K562 (cell line): ENCODE measurements around the gene TMEM202. TPM values are rescaled to one million over a fixed set of nuclear protein-coding genes. Genes with fewer than 3 reads are reported as not detected.
A peak's percentile ranks its signal among the peaks of the same experiment; 100 is the strongest.

ENCODE experiments used
- CCNT2 ChIP-seq: IDR thresholded peaks from 2 replicates; pipeline ENCODE4 v1.6.1; 2011; ENCODE audit warnings: borderline replicate concordance, low read depth, mild to moderate bottlenecking, moderate library complexity, mixed read lengths, low read length; ENCODE audit not compliant: insufficient read length; ENCODE audit errors: extremely low read depth
- GATAD2B ChIP-seq: fragments of 450-650 bp; IDR thresholded peaks from 2 replicates; pipeline ENCODE4 v1.6.1; 2017; ENCODE audit warnings: mild to moderate bottlenecking, borderline replicate concordance
- POLR2AphosphoS5 ChIP-seq: IDR thresholded peaks from 2 replicates; pipeline ENCODE4 v1.6.1; 2011; ENCODE audit warnings: mild to moderate bottlenecking, low read depth, low read length, moderate library complexity; ENCODE audit not compliant: control insufficient read depth, insufficient read depth
- RAD21 ChIP-seq, 2 experiments: fragments of 250-450 bp in 1 of 2; fragments of 450-650 bp in 1 of 2; sonication (Bioruptor Pico) in 1 of 2; formaldehyde crosslinking in 1 of 2; IDR thresholded peaks in 1 of 2; conservative IDR thresholded peaks in 1 of 2; 2 replicates each; pipeline versions ENCODE4 v1.4.0 to v1.8.0; 2020 to 2022; ENCODE audit warnings: mild to moderate bottlenecking in 2 of 2, moderate library complexity in 1 of 2
- ZNF121 ChIP-seq: sonication (generic); formaldehyde crosslinking; conservative IDR thresholded peaks from 2 replicates; pipeline ENCODE4 v1.8.0; 2022; ENCODE audit warnings: missing genetic modification reagents
- ZNF197 ChIP-seq: fragments of 200-800 bp; sonication (Bioruptor generic); IDR thresholded peaks from 2 replicates; pipeline ENCODE4 v1.6.1; 2016; ENCODE audit warnings: low read depth, missing genetic modification characterization, missing compliant biosample characterization
- ZNF224 ChIP-seq: sonication (generic); formaldehyde crosslinking; IDR thresholded peaks from 2 replicates; pipeline ENCODE4 v1.8.0; 2022; ENCODE audit warnings: mild to moderate bottlenecking, missing genetic modification reagents
- polyA plus RNA-seq, 8 experiments: library from polyadenylated mRNA; depleted of rRNA in 4 of 8; stranded (reverse) in 5 of 8; unstranded in 3 of 8; fragments of >200 nt; fragmentation: Nextera tagmentation in 2 of 8; fragmentation: Illumina TruSeq in 1 of 8; extraction: Ambion mirVana in 2 of 8; extraction: Trizol in 1 of 8; gene quantifications; 2 replicates each; pipeline versions ENCODE4 v1.2.1 to v1.2.3, GENCODE V29; 2011 to 2014; ENCODE audit warnings: inconsistent platforms in 1 of 8, missing spikeins in 1 of 8
- total RNA-seq, 7 experiments: library from RNA; depleted of rRNA in 6 of 7; stranded (reverse); fragments of >200 nt in 6 of 7; fragmentation: Illumina TruSeq in 2 of 7; extraction: Trizol in 2 of 7; gene quantifications; 2 replicates each; pipeline versions ENCODE4 v1.2.1 to v1.2.3, GENCODE V29; 2011 to 2021; ENCODE audit warnings: low replicate concordance in 1 of 7
- TF ChIP-seq, protein P1 (sequence below): fragments of 450-650 bp; IDR thresholded peaks from 2 replicates; pipeline ENCODE4 v1.6.1; 2016; ENCODE audit warnings: mild to moderate bottlenecking, moderate library complexity
- TF ChIP-seq, protein P2 (sequence below): IDR thresholded peaks from 2 replicates; pipeline ENCODE4 v1.6.1; 2011; ENCODE audit warnings: borderline replicate concordance, low read depth, mild to moderate bottlenecking, moderate library complexity, low read length; ENCODE audit not compliant: insufficient read depth, poor library complexity, severe bottlenecking

The TMEM202 gene
- total and polyA plus RNA-seq, 9 of the 15 experiments (the other 6 are each of a cell fraction or from before 2014, with no cell fraction given) = not detected

DNA sequence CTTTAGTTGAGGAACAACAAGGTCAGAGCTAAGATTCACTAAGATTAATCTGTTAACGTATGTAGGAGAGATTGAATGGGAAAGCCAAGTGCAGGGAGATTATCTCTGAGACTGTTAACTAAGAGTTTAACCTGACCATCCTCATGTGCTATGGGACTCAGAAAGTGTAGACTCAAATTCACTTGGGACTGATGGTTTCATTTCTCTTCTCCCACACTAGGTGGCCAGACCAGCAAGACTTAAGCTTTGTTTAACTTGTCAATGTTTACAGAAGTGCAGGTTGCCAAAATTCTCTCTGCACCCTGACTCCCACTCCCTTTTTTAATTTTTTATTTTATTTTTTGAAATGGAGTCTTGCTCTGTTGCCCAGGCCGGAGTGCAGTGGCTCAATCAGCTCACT is 16.0 kb upstream of the TMEM202 start (continued):
- TF ChIP-seq, protein P1, sequence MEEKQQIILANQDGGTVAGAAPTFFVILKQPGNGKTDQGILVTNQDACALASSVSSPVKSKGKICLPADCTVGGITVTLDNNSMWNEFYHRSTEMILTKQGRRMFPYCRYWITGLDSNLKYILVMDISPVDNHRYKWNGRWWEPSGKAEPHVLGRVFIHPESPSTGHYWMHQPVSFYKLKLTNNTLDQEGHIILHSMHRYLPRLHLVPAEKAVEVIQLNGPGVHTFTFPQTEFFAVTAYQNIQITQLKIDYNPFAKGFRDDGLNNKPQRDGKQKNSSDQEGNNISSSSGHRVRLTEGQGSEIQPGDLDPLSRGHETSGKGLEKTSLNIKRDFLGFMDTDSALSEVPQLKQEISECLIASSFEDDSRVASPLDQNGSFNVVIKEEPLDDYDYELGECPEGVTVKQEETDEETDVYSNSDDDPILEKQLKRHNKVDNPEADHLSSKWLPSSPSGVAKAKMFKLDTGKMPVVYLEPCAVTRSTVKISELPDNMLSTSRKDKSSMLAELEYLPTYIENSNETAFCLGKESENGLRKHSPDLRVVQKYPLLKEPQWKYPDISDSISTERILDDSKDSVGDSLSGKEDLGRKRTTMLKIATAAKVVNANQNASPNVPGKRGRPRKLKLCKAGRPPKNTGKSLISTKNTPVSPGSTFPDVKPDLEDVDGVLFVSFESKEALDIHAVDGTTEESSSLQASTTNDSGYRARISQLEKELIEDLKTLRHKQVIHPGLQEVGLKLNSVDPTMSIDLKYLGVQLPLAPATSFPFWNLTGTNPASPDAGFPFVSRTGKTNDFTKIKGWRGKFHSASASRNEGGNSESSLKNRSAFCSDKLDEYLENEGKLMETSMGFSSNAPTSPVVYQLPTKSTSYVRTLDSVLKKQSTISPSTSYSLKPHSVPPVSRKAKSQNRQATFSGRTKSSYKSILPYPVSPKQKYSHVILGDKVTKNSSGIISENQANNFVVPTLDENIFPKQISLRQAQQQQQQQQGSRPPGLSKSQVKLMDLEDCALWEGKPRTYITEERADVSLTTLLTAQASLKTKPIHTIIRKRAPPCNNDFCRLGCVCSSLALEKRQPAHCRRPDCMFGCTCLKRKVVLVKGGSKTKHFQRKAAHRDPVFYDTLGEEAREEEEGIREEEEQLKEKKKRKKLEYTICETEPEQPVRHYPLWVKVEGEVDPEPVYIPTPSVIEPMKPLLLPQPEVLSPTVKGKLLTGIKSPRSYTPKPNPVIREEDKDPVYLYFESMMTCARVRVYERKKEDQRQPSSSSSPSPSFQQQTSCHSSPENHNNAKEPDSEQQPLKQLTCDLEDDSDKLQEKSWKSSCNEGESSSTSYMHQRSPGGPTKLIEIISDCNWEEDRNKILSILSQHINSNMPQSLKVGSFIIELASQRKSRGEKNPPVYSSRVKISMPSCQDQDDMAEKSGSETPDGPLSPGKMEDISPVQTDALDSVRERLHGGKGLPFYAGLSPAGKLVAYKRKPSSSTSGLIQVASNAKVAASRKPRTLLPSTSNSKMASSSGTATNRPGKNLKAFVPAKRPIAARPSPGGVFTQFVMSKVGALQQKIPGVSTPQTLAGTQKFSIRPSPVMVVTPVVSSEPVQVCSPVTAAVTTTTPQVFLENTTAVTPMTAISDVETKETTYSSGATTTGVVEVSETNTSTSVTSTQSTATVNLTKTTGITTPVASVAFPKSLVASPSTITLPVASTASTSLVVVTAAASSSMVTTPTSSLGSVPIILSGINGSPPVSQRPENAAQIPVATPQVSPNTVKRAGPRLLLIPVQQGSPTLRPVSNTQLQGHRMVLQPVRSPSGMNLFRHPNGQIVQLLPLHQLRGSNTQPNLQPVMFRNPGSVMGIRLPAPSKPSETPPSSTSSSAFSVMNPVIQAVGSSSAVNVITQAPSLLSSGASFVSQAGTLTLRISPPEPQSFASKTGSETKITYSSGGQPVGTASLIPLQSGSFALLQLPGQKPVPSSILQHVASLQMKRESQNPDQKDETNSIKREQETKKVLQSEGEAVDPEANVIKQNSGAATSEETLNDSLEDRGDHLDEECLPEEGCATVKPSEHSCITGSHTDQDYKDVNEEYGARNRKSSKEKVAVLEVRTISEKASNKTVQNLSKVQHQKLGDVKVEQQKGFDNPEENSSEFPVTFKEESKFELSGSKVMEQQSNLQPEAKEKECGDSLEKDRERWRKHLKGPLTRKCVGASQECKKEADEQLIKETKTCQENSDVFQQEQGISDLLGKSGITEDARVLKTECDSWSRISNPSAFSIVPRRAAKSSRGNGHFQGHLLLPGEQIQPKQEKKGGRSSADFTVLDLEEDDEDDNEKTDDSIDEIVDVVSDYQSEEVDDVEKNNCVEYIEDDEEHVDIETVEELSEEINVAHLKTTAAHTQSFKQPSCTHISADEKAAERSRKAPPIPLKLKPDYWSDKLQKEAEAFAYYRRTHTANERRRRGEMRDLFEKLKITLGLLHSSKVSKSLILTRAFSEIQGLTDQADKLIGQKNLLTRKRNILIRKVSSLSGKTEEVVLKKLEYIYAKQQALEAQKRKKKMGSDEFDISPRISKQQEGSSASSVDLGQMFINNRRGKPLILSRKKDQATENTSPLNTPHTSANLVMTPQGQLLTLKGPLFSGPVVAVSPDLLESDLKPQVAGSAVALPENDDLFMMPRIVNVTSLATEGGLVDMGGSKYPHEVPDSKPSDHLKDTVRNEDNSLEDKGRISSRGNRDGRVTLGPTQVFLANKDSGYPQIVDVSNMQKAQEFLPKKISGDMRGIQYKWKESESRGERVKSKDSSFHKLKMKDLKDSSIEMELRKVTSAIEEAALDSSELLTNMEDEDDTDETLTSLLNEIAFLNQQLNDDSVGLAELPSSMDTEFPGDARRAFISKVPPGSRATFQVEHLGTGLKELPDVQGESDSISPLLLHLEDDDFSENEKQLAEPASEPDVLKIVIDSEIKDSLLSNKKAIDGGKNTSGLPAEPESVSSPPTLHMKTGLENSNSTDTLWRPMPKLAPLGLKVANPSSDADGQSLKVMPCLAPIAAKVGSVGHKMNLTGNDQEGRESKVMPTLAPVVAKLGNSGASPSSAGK = no peak
- TF ChIP-seq POLR2AphosphoS5 = no peak
- TF ChIP-seq RAD21 (CRISPR knock-in tag; conservative IDR thresholded peaks at IDR 0.05 in 1 of 2, IDR thresholded peaks at IDR 0.05 in 1 of 2) = no peak
- TF ChIP-seq ZNF224 (CRISPR knock-in tag) = no peak
- peak; percentile 34 for TF ChIP-seq ZNF121
- no peak for TF ChIP-seq ZNF197 (CRISPR knock-in tag)
- TF ChIP-seq CCNT2 = no peak
- TF ChIP-seq, protein P2, sequence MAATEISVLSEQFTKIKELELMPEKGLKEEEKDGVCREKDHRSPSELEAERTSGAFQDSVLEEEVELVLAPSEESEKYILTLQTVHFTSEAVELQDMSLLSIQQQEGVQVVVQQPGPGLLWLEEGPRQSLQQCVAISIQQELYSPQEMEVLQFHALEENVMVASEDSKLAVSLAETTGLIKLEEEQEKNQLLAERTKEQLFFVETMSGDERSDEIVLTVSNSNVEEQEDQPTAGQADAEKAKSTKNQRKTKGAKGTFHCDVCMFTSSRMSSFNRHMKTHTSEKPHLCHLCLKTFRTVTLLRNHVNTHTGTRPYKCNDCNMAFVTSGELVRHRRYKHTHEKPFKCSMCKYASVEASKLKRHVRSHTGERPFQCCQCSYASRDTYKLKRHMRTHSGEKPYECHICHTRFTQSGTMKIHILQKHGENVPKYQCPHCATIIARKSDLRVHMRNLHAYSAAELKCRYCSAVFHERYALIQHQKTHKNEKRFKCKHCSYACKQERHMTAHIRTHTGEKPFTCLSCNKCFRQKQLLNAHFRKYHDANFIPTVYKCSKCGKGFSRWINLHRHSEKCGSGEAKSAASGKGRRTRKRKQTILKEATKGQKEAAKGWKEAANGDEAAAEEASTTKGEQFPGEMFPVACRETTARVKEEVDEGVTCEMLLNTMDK = peak; percentile 17
- TF ChIP-seq GATAD2B = no peak
